ENCODE data around the gene CEP164.

Gene CEP164

GRCh38 chr11:117420598-117420997, 92.9 kb downstream of the CEP164 start:
- no peak for DNase-seq (ENCODE audit: low read depth)

- no peak for DNase-seq (ENCODE audit: low read depth)
These were observed 93.4 kb downstream of the CEP164 start for GRCh38 chr11:117421041-117421440.

GRCh38 chr11:117421476-117421875, 93.8 kb downstream of the CEP164 start:
- no peak for DNase-seq (ENCODE audit: low read depth)

GRCh38 chr11:117423046-117423575, 95.5 kb downstream of the CEP164 start:
- no peak for DNase-seq (ENCODE audit: low read depth)

- DNase-seq (ENCODE audit: low read depth): no peak
These were observed 97.1 kb downstream of the CEP164 start for GRCh38 chr11:117424781-117425180.

- no peak for DNase-seq (ENCODE audit: low read depth)
These were observed 98.1 kb downstream of the CEP164 start for GRCh38 chr11:117425679-117426296.

- peak; percentile 51 for DNase-seq (ENCODE audit: low read depth)
These were observed 98.6 kb downstream of the CEP164 start for GRCh38 chr11:117426297-117426685.

GRCh38 chr11:117426941-117427340, 99.3 kb downstream of the CEP164 start:
- no peak for DNase-seq (ENCODE audit: low read depth)

- no peak for DNase-seq (ENCODE audit: low read depth)
These were observed 99.8 kb downstream of the CEP164 start for GRCh38 chr11:117427356-117427874.

GRCh38 chr11:117428186-117428855, 100.7 kb downstream of the CEP164 start:
- DNase-seq (ENCODE audit: low read depth): no peak

GRCh38 chr11:117428856-117429229, 101.2 kb downstream of the CEP164 start:
- no peak for DNase-seq (ENCODE audit: low read depth)

GRCh38 chr11:117430293-117430955, 102.8 kb downstream of the CEP164 start:
- DNase-seq (ENCODE audit: low read depth): no peak

GRCh38 chr11:117431436-117431835, 103.8 kb downstream of the CEP164 start:
- DNase-seq (ENCODE audit: low read depth): no peak

GRCh38 chr11:117433717-117434116, 106.1 kb downstream of the CEP164 start:
- no peak for DNase-seq (ENCODE audit: low read depth)

GRCh38 chr11:117434481-117434880, 106.8 kb downstream of the CEP164 start:
- DNase-seq (ENCODE audit: low read depth): no peak

GRCh38 chr11:117435326-117435725, 107.7 kb downstream of the CEP164 start:
- no peak for DNase-seq (ENCODE audit: low read depth)

- no peak for DNase-seq (ENCODE audit: low read depth)
These were observed 109.6 kb downstream of the CEP164 start for GRCh38 chr11:117437041-117437790.

- no peak for DNase-seq (ENCODE audit: low read depth)
These were observed 110.1 kb downstream of the CEP164 start for GRCh38 chr11:117437791-117438130.

- no peak for DNase-seq (ENCODE audit: low read depth)
These were observed 110.8 kb downstream of the CEP164 start for GRCh38 chr11:117438371-117439000.

GRCh38 chr11:117439256-117439655, 111.6 kb downstream of the CEP164 start:
- DNase-seq (ENCODE audit: low read depth): no peak

- no peak for DNase-seq (ENCODE audit: low read depth)
These were observed 112.6 kb downstream of the CEP164 start for GRCh38 chr11:117440258-117440657.

Measured in T follicular helper cell (primary cell).